ENCODE data around the gene EFNB1. TPM values are rescaled to one million over a fixed set of nuclear protein-coding genes. Genes with fewer than 3 reads are reported as not detected.

Gene EFNB1
- total RNA-seq, 2 experiments from 2014 or later: 4.1 to 4.8 TPM

DNA sequence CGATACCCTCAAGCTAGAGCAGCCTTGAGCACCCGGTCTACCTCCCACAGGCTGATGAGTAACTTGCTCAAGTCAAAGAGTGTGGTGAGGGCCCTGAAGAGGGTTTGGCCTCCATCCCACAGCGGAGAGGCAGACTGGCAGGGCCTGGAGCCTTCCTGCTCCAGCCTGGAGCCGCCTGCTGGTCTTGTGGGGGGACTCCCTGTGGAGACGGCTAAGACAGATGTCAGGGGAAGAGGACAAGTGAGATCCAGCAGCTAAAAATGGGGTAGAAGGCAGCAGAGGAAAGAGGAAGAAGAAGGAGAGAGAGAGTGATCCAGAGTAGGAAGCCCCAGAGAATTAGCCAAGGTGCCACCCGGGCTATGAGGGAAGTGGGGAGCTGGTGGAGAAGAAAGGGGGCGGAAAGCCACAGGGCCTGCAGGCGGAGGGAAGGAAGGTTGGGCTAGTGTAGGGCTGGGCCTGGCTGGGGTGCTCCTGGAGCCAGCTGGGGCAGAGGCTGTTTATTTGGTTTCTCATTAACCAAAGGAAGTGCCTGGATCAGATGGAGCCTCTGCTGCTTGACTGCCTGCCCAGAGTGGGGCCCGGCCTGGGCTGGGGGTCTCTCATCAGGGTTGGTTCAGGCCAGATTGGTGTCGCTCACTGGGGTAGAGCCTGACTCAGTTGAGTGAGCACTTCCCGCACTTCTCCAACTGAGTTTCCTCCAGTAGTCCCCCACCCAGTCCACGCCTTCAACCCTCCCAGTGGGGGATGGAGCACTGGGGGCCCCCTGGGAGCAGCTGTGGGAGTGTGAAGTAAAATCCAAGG lies 14.2 kb downstream of the EFNB1 start:
- POLR2A ChIA-PET: no interaction called here
- Mint-ChIP-seq H3K36me3 (no peaks in the 10 kb centered on the region), H3K4me3 (no peak overlapping the region), H3K4me1 (no peaks in the 10 kb centered on the region), H3K27ac (no peak overlapping the region), H3K9me3 (no peaks in the 10 kb centered on the region), H3K27me3 (no peaks in the 10 kb centered on the region)
- DNase-seq: no peak
- ATAC-seq (ENCODE audit: low read depth): no peak

DNA sequence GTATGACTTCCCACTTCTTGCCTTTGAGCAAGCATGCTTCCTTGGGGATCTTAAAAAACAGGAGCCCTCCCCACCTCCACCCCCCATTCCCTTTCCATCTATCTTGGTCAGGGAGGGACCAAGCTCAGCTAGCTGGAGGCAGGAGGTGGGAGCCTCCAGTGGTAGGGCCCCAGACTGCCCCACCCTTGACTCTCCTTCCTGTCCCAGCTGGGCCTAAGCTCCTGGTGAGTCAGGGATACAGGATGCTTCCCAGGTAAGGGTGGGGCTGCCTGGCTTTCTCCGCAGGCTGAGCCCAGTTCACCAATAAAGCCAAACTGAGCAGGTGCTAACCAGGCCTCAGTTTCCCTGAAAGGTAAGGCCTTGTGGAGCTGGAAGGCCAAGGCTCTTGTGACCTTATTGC lies 15.2 kb downstream of the EFNB1 start:
- DNase-seq (no peak), ATAC-seq (ENCODE audit: low read depth) (no peak)
- Mint-ChIP-seq H3K4me1 (no peaks in the 10 kb centered on the region), H3K27ac (no peak overlapping the region), H3K4me3 (no peak overlapping the region), H3K36me3 (no peaks in the 10 kb centered on the region), H3K9me3 (no peaks in the 10 kb centered on the region), H3K27me3 (no peaks in the 10 kb centered on the region)
- POLR2A ChIA-PET: no interaction called here

DNA sequence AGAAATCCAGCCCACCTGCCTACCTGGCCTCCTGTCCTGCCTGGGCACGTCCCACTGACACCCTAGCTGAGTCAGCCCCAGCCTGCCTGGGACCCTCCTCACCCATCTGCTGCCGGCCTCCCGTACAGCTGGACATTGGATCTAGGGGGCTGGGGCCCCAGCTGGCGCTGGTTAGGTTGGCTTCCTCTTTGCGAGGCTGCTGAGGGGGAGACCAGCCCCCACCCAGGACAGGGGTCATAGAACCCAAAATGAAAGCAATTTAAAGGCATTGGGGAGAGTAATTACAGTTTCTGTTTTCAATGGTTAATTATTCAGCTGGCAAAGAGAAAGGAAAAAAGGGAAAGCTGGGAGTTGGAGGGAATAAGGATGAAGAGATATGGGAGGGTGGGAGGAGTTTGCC lies 15.8 kb downstream of the EFNB1 start:
- no peak for DNase-seq
- Mint-ChIP-seq H3K36me3 (no peaks in the 10 kb centered on the region), H3K27ac (no peak overlapping the region), H3K4me3 (no peak overlapping the region), H3K27me3 (no peaks in the 10 kb centered on the region), H3K9me3 (no peaks in the 10 kb centered on the region), H3K4me1 (no peaks in the 10 kb centered on the region)
- ATAC-seq (ENCODE audit: low read depth): no peak
- POLR2A ChIA-PET: no interaction called here

- Mint-ChIP-seq H3K4me1 (no peaks in the 10 kb centered on the region), H3K27ac (no peak overlapping the region), H3K4me3 (no peak overlapping the region), H3K9me3 (no peaks in the 10 kb centered on the region), H3K36me3 (no peaks in the 10 kb centered on the region), H3K27me3 (peaks cover 2% of the 10 kb centered on the region)
- POLR2A ChIA-PET: no interaction called here
- no peak for DNase-seq
- ATAC-seq (ENCODE audit: low read depth): no peak
These were observed 17.7 kb downstream of the EFNB1 start for GRCh38 chrX:68846536-68846935.

DNA sequence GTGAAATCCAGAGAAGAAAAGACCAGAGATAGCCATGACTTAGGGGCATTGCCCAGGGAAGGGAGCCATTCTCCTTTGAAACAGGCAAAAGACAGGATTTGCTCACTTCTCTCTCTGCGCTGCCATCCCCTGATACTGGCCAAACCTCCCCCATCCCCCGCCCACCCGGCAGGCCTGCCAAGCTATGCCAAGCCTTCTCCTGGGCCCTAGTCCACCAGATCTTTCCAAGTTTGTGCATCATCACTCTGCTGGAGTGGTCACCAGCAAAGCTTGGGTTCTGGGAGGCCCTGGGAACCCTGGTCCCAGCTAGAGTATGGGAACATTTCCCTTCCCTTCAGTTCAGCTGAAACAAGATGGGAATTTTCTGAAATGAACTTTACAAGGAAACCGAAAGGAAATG lies 18.4 kb downstream of the EFNB1 start:
- no peak for ATAC-seq (ENCODE audit: low read depth)
- no peaks in the 10 kb centered on the region for H3K4me1 Mint-ChIP-seq
- DNase-seq: no peak
- no peak overlapping the region for H3K27ac Mint-ChIP-seq
- peaks cover 2% of the 10 kb centered on the region for H3K27me3 Mint-ChIP-seq
- no peaks in the 10 kb centered on the region for H3K36me3 Mint-ChIP-seq
- no peak overlapping the region for H3K4me3 Mint-ChIP-seq
- no peaks in the 10 kb centered on the region for H3K9me3 Mint-ChIP-seq
- POLR2A ChIA-PET: no interaction called here

GRCh38 chrX:68848189-68848940 lies 19.5 kb downstream of the EFNB1 start:
- Mint-ChIP-seq H3K4me1 (no peaks in the 10 kb centered on the region), H3K9me3 (no peaks in the 10 kb centered on the region), H3K27ac (no peak overlapping the region), H3K27me3 (peaks cover 2% of the 10 kb centered on the region), H3K4me3 (no peak overlapping the region), H3K36me3 (no peaks in the 10 kb centered on the region)
- ATAC-seq (ENCODE audit: low read depth) (no peak), DNase-seq (no peak)
- POLR2A ChIA-PET: no interaction called here

DNA sequence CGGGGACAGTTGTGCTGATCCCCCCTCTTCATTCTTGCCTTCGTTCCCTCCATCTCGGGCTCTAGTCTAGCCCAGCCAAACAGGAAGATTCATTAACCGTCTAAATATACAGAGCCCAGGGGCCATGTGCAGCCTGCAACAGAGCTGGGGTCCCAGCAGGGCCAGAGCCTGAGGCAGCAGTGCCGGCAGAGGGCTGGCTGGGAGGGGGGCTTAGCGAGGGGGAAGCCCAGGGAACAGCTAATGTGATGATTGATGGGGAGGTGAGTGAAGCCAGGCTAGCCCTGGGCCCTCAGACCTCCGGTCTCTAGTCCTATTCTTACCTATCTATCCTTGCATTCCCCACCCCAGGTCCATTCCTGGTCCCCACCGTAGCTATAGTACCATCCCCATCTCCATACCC lies 22.3 kb downstream of the EFNB1 start:
- POLR2A ChIA-PET: no interaction called here

DNA sequence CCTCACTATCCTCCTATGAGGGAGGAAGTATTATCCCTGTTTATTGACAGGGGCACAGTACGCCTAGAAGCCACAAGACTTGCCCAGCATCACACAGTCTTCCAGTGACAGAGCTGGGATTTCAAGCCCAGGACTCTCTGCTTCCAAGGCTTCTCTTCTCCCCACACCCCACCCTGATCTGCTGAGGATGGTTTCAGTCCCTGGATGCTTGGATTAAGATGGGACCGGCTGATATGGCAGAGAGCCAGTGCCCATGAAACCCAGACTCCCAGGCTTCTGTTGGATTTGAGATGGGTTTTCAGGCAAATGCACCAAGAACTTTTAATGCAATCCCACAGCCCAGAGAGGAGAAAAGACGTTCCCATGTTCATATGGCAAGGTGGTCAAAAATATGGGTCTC lies 23.2 kb downstream of the EFNB1 start:
- Mint-ChIP-seq H3K27ac (no peak overlapping the region), H3K9me3 (no peaks in the 10 kb centered on the region), H3K4me3 (no peak overlapping the region), H3K36me3 (no peaks in the 10 kb centered on the region), H3K4me1 (no peaks in the 10 kb centered on the region), H3K27me3 (peaks cover 2% of the 10 kb centered on the region)
- POLR2A ChIA-PET: no interaction called here
- no peak for DNase-seq
- no peak for ATAC-seq (ENCODE audit: low read depth)

More for the DNA sequence above, 22.3 kb downstream of the EFNB1 start:
- H3K36me3 Mint-ChIP-seq: no peaks in the 10 kb centered on the region
- H3K9me3 Mint-ChIP-seq: no peaks in the 10 kb centered on the region
- ATAC-seq (ENCODE audit: low read depth): no peak
- H3K27me3 Mint-ChIP-seq: peaks cover 2% of the 10 kb centered on the region
- DNase-seq: no peak
- no peak overlapping the region for H3K4me3 Mint-ChIP-seq
- H3K4me1 Mint-ChIP-seq: no peaks in the 10 kb centered on the region
- H3K27ac Mint-ChIP-seq: no peak overlapping the region

DNA sequence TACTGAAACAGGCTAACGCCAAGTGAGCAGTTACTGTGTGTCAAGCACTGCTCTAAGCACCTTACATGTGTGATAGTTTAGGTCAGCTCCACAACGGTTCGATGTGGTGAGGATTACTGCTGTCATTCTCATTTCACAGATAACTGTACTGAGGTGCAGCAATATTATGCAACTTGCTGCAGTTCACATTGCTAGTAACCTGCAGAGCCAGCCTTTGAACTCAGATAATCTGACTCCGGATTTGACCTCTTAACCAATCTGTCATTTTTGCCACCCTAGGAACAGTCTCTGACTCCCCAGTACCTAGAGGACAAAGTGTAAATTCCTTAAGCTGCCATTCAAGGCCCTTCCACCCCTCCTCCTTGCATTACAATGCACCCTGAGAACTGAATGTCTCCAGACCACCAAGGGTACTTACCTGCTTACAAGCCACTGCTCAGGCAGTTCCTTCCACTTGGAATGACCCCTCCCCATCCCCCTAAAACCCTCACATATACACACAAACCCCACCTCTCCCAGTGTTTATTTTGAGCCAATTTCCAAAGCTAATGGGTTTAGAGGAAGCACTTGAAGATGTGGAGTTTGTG lies 24.9 kb downstream of the EFNB1 start:
- POLR2A ChIA-PET: no interaction called here
- Mint-ChIP-seq H3K4me1 (no peaks in the 10 kb centered on the region), H3K4me3 (no peak overlapping the region), H3K9me3 (no peaks in the 10 kb centered on the region), H3K27me3 (peaks cover 2% of the 10 kb centered on the region), H3K27ac (no peak overlapping the region), H3K36me3 (no peaks in the 10 kb centered on the region)
- ATAC-seq (ENCODE audit: low read depth) (no peak), DNase-seq (no peak)

DNA sequence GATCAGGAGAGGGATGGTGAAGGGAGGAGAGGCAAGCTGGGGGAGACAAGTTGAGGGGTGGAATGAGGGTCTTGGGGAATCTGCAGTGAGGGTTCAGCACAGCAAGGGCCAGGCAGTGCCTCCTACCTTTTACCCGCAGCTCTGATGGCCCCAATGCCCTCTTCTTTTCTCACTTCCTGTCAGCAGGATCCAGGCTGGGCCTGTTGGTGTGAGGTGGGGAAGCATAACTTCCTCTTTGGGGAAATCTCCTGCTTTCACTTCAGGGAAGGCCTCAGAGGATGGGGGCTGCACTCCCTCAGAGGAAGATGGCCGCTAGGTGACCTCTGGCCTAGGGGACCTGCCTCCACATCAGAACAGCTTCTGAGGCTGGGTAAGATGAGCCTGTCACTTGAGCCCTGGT lies 36.5 kb downstream of the EFNB1 start:
- H3K36me3 Mint-ChIP-seq: no peaks in the 10 kb centered on the region
- ATAC-seq (ENCODE audit: low read depth): no peak
- no peak overlapping the region for H3K27ac Mint-ChIP-seq
- H3K4me3 Mint-ChIP-seq: no peak overlapping the region
- no peaks in the 10 kb centered on the region for H3K27me3 Mint-ChIP-seq
- DNase-seq: no peak
- H3K4me1 Mint-ChIP-seq: peaks cover 8% of the 10 kb centered on the region
- POLR2A ChIA-PET: no interaction called here
- no peaks in the 10 kb centered on the region for H3K9me3 Mint-ChIP-seq

- ATAC-seq (ENCODE audit: low read depth): no peak
- no peak overlapping the region for H3K4me3 Mint-ChIP-seq
- H3K36me3 Mint-ChIP-seq: no peaks in the 10 kb centered on the region
- POLR2A ChIA-PET: no interaction called here
- H3K9me3 Mint-ChIP-seq: no peaks in the 10 kb centered on the region
- no peaks in the 10 kb centered on the region for H3K27me3 Mint-ChIP-seq
- no peak overlapping the region for H3K27ac Mint-ChIP-seq
- DNase-seq: no peak
- H3K4me1 Mint-ChIP-seq: peaks cover 8% of the 10 kb centered on the region
These were observed 37.1 kb downstream of the EFNB1 start for GRCh38 chrX:68865926-68866325.

- H3K4me1 Mint-ChIP-seq: peaks cover 8% of the 10 kb centered on the region
- H3K27me3 Mint-ChIP-seq: no peaks in the 10 kb centered on the region
- no peak for ATAC-seq (ENCODE audit: low read depth)
- no peaks in the 10 kb centered on the region for H3K9me3 Mint-ChIP-seq
- H3K4me3 Mint-ChIP-seq: no peak overlapping the region
- POLR2A ChIA-PET: no interaction called here
- H3K27ac Mint-ChIP-seq: no peak overlapping the region
- no peaks in the 10 kb centered on the region for H3K36me3 Mint-ChIP-seq
- no peak for DNase-seq
These were observed 38.8 kb downstream of the EFNB1 start for GRCh38 chrX:68867458-68868112.

GRCh38 chrX:68868316-68868715 lies 39.5 kb downstream of the EFNB1 start:
- Mint-ChIP-seq H3K4me3 (no peak overlapping the region), H3K27ac (no peak overlapping the region), H3K27me3 (no peaks in the 10 kb centered on the region), H3K9me3 (no peaks in the 10 kb centered on the region), H3K4me1 (peaks cover 8% of the 10 kb centered on the region), H3K36me3 (no peaks in the 10 kb centered on the region)
- DNase-seq (no peak), ATAC-seq (ENCODE audit: low read depth) (no peak)
- POLR2A ChIA-PET: no interaction called here
